PC-3 (cell line): ENCODE measurements around the gene RBP3. TPM values are rescaled to one million over a fixed set of nuclear protein-coding genes. Genes with fewer than 3 reads are reported as not detected.

Experiments
- ATAC-seq: fragments of 200-7000 bp; cut with Tn5 transposase; 2 replicates; pipeline ENCODE4 v1.9.1; 2020; ENCODE audit warnings: mild to moderate bottlenecking, moderate library complexity
- BruUV-seq: library from RNA; stranded (reverse); fragments of 400-500 nt; replicated peaks from 2 replicates; lab custom pipeline; 2021; lab: Mats Ljungman, UMichigan
- CTCF ChIA-PET: fragments of 300-600 bp; sonication (Branson Sonifier 250); formaldehyde crosslinking; loops from one replicate; lab custom pipeline; 2022; ENCODE audit warnings: antibody characterized with exemption; lab: Charles Lee
- POLR2A ChIA-PET: fragments of 300-600 bp; sonication (Branson Sonifier 250); formaldehyde crosslinking; loops from one replicate; lab custom pipeline; 2022; ENCODE audit warnings: antibody characterized with exemption; ENCODE audit not compliant: unreplicated experiment; lab: Charles Lee
- DNase-seq: peaks from one replicate; pipeline ENCODE4 v3.0.0-alpha.2; 2015
- H2AFZ ChIP-seq: fragments of 300-600 bp; sonication (generic); 2 replicates; pipeline ENCODE4 v1.6.0; 2016; ENCODE audit warnings: antibody characterized with exemption, low read length
- H3F3A ChIP-seq: fragments of 300-600 bp; sonication (generic); one replicate; pipeline ENCODE4 v1.6.0; 2017; ENCODE audit warnings: antibody characterized with exemption, low read length, control low read depth, mild to moderate bottlenecking; ENCODE audit not compliant: unreplicated experiment
- H3K27ac ChIP-seq: fragments of 300-600 bp; sonication (generic); 2 replicates; pipeline ENCODE4 v1.5.1; 2016; ENCODE audit warnings: mild to moderate bottlenecking, low read length
- H3K27me3 ChIP-seq: fragments of 300-600 bp; sonication (generic); 2 replicates; pipeline ENCODE4 v1.6.1; 2016; ENCODE audit warnings: low read length, mixed read lengths
- H3K36me3 ChIP-seq: fragments of 300-600 bp; sonication (generic); 2 replicates; pipeline ENCODE4 v1.6.1; 2016; ENCODE audit warnings: low read depth, mixed run types, low read length, mixed read lengths
- H3K4me1 ChIP-seq: fragments of 300-600 bp; sonication (generic); 2 replicates; pipeline ENCODE4 v1.5.1; 2016; ENCODE audit warnings: low read length; ENCODE audit not compliant: insufficient read depth
- H3K4me2 ChIP-seq: fragments of 300-600 bp; sonication (generic); 2 replicates; pipeline ENCODE4 v1.6.0; 2016; ENCODE audit warnings: low read length
- H3K4me3 ChIP-seq: fragments of 300-600 bp; sonication (generic); 2 replicates; pipeline ENCODE4 v1.5.1; 2016; ENCODE audit warnings: mild to moderate bottlenecking, low read length, mixed read lengths
- H3K79me2 ChIP-seq: fragments of 300-600 bp; sonication (generic); 2 replicates; pipeline ENCODE4 v1.6.1; 2017; ENCODE audit warnings: low read length, mixed read lengths
- H3K9ac ChIP-seq: fragments of 300-600 bp; sonication (generic); 2 replicates; pipeline ENCODE4 v1.6.0; 2016; ENCODE audit warnings: mild to moderate bottlenecking, low read length
- H3K9me2 ChIP-seq: fragments of 300-600 bp; sonication (generic); replicated peaks from 2 replicates; pipeline ENCODE4 v1.6.1; 2016; ENCODE audit warnings: mixed run types, low read length, mixed read lengths
- H3K9me3 ChIP-seq: fragments of 300-600 bp; sonication (generic); 2 replicates; pipeline ENCODE4 v1.6.1; 2016; ENCODE audit warnings: low read length, mixed read lengths
- H4K20me1 ChIP-seq: fragments of 300-600 bp; sonication (generic); 2 replicates; pipeline ENCODE4 v1.6.1; 2016; ENCODE audit warnings: low read length, mixed read lengths
- CTCF ChIP-seq: fragments of 300-600 bp; sonication (generic); conservative IDR thresholded peaks from 2 replicates; pipeline ENCODE4 v1.5.1; 2017; ENCODE audit warnings: antibody characterized with exemption, low read depth, mild to moderate bottlenecking, low read length
- EZH2 ChIP-seq: fragments of 300-600 bp; sonication (generic); IDR thresholded peaks from one replicate; pipeline ENCODE4 v1.6.1; 2017; ENCODE audit warnings: antibody characterized with exemption, mild to moderate bottlenecking, low read length; ENCODE audit not compliant: unreplicated experiment
- EZH2phosphoT487 ChIP-seq: fragments of 300-600 bp; sonication (generic); IDR thresholded peaks from 2 replicates; pipeline ENCODE4 v1.6.1; 2018; ENCODE audit warnings: mild to moderate bottlenecking, antibody characterized with exemption, low read length, borderline replicate concordance
- intact Hi-C: fragments of 100-400 bp; cut with micrococcal nuclease; formaldehyde crosslinking; loops from 2 replicates; pipeline ENCODE4 v1.9.0; 2023
- total RNA-seq: library from RNA; depleted of rRNA; stranded (reverse); fragments of >200 nt; gene quantifications from 2 replicates; pipeline ENCODE4 v1.2.3, GENCODE V29; 2014

RBP3 gene
- total RNA-seq, 1 experiment from 2014 or later: not detected

GRCh38 chr10:47368431-47369180 lies 20.4 kb downstream of the RBP3 start:
- no peaks in the 10 kb centered on the region for H3K9me3 ChIP-seq
- DNase-seq (no peak), ATAC-seq (no peak)
- ChIA-PET CTCF (no interaction called here), POLR2A (no interaction called here)
- H3K4me1 ChIP-seq: no peaks in the 10 kb centered on the region
- intact Hi-C loops: loop anchor here (10.0 kb wide), 1 partner anchor 66 kb away; no protein-coding TSS in a partner anchor
- no peaks in the 10 kb centered on the region for H3K36me3 ChIP-seq
- H3K4me2 ChIP-seq: no peak overlapping the region
- no peak overlapping the region for H2AFZ ChIP-seq
- no peak overlapping the region for H3K4me3 ChIP-seq
- H3K27me3 ChIP-seq: no peaks in the 10 kb centered on the region
- no peak overlapping the region for H3K9ac ChIP-seq
- no peak overlapping the region for H3K27ac ChIP-seq
- TF ChIP-seq EZH2 (no peak), EZH2phosphoT487 (no peak), CTCF (no peak)
- no TSS peak for BruUV-seq
- H4K20me1 ChIP-seq: no peaks in the 10 kb centered on the region
- H3K9me2 ChIP-seq: no peaks in the 10 kb centered on the region
- H3K79me2 ChIP-seq: no peaks in the 10 kb centered on the region
- H3F3A ChIP-seq: no peaks in the 10 kb centered on the region

- Histone ChIP-seq H3K9ac (no peak overlapping the region), H3K36me3 (no peaks in the 10 kb centered on the region), H3K27me3 (no peaks in the 10 kb centered on the region), H3K4me1 (no peaks in the 10 kb centered on the region), H3K9me2 (no peaks in the 10 kb centered on the region), H4K20me1 (no peaks in the 10 kb centered on the region), H2AFZ (no peak overlapping the region), H3K79me2 (no peaks in the 10 kb centered on the region), H3K9me3 (no peaks in the 10 kb centered on the region), H3K4me2 (no peak overlapping the region), H3K27ac (no peak overlapping the region), H3K4me3 (no peak overlapping the region), H3F3A (no peaks in the 10 kb centered on the region)
- CTCF ChIA-PET: no interaction called here
- TF ChIP-seq EZH2 (no peak), EZH2phosphoT487 (no peak), CTCF (no peak)
- BruUV-seq: no TSS peak
- no peak for ATAC-seq
- DNase-seq: no peak
- intact Hi-C loops: loop anchor here (10.0 kb wide), 1 partner anchor 65 kb away; no protein-coding TSS in a partner anchor
- POLR2A ChIA-PET: no interaction called here
These were observed 21.2 kb downstream of the RBP3 start for GRCh38 chr10:47369251-47369894.
